HepG2 (cell line): ENCODE data around the gene SHQ1. TPM values are rescaled to one million over a fixed set of nuclear protein-coding genes. Genes with fewer than 3 reads are reported as not detected.

Source experiments
- ATAC-seq: fragments of 200-7000 bp; cut with Tn5 transposase; 3 replicates; pipeline ENCODE4 v1.9.1; 2020; ENCODE audit warnings: mild to moderate bottlenecking, moderate library complexity
- BruUV-seq: library from RNA; stranded (reverse); fragments of 400-500 nt; replicated peaks from 2 replicates; lab custom pipeline; 2021; lab: Mats Ljungman, UMichigan
- CTCF ChIA-PET: fragments of 300-600 bp; formaldehyde crosslinking; extraction: SDS; loops from one replicate; lab custom pipeline; 2021; ENCODE audit warnings: low total read pairs, inconsistent platforms, low intra/inter-chr PET ratio; lab: Yijun Ruan, JAX
- POLR2A ChIA-PET: fragments of 350-600 bp; sonication (Branson Sonifier 250); formaldehyde crosslinking; loops from one replicate; lab custom pipeline; 2020; ENCODE audit warnings: antibody characterized with exemption, inconsistent platforms; lab: Yijun Ruan, JAX
- DNase-seq: peaks from one replicate; pipeline ENCODE4 v3.0.0-alpha.2; 2015; ENCODE audit warnings: low spot score
- FAIRE-seq: peaks from 3 replicates; lab custom pipeline; 2011; peaks lifted over from hg19 to GRCh38; lab: Jason Lieb, UNC
- H2AFZ ChIP-seq: one replicate; pipeline ENCODE4 v1.6.1; 2011; ENCODE audit warnings: low read length, inconsistent platforms
- H3K27ac ChIP-seq: fragments of 300-600 bp; 3 replicates; pipeline ENCODE4 v1.8.0; 2011; ENCODE audit warnings: mixed run types, mild to moderate bottlenecking, mixed read lengths, low read length, inconsistent platforms; ENCODE audit not compliant: insufficient read depth; ENCODE audit errors: extremely low read length
- H3K27me3 ChIP-seq, 2 experiments: fragments of 200-600 bp in 1 of 2; 2 replicates in 1 of 2; 3 replicates in 1 of 2; pipeline versions ENCODE4 v1.6.0 to v1.8.0; 2011; ENCODE audit warnings: low read length in 2 of 2, mild to moderate bottlenecking in 2 of 2, moderate library complexity in 2 of 2, inconsistent platforms in 1 of 2; ENCODE audit not compliant: insufficient read depth in 2 of 2, control insufficient read depth in 1 of 2
- H3K36me3 ChIP-seq, 2 experiments: fragments of 200-600 bp in 1 of 2; replicated peaks in 1 of 2; 2 replicates in 1 of 2; 3 replicates in 1 of 2; pipeline versions ENCODE4 v1.5.1 to v1.8.0; 2011; ENCODE audit warnings: low read length in 2 of 2, inconsistent platforms in 1 of 2; ENCODE audit not compliant: insufficient read depth in 2 of 2, control insufficient read depth in 1 of 2
- H3K4me1 ChIP-seq: 2 replicates; pipeline ENCODE4 v1.5.1; 2012; ENCODE audit warnings: low read length, inconsistent platforms; ENCODE audit not compliant: insufficient read depth
- H3K4me2 ChIP-seq: 2 replicates; pipeline ENCODE4 v1.6.0; 2011; ENCODE audit warnings: low read depth, low read length, inconsistent platforms
- H3K4me3 ChIP-seq, 3 experiments: fragments of 200-600 bp in 1 of 3; sonication (generic), shearing (Covaris generic) in 1 of 3; replicated peaks in 1 of 3; 2 replicates each; pipeline ENCODE4 v1.5.1; 2011 to 2016; ENCODE audit warnings: low read length in 3 of 3, inconsistent platforms in 2 of 3, low read depth in 2 of 3, mild to moderate bottlenecking in 2 of 3, control low read depth in 1 of 3, mixed read lengths in 1 of 3; ENCODE audit not compliant: insufficient read depth in 1 of 3
- H3K79me2 ChIP-seq: one replicate; pipeline ENCODE4 v1.6.1; 2011; ENCODE audit warnings: low read length, inconsistent platforms; ENCODE audit not compliant: insufficient read depth
- H3K9ac ChIP-seq: 2 replicates; pipeline ENCODE4 v1.6.0; 2011; ENCODE audit warnings: mild to moderate bottlenecking, low read depth, low read length, inconsistent platforms; ENCODE audit not compliant: insufficient read depth
- H3K9me3 ChIP-seq: 2 replicates; pipeline ENCODE4 v1.5.1; 2012; ENCODE audit warnings: mild to moderate bottlenecking, low read length
- H4K20me1 ChIP-seq: 2 replicates; pipeline ENCODE4 v1.6.0; 2011; ENCODE audit warnings: inconsistent platforms, mild to moderate bottlenecking, low read length, moderate library complexity; ENCODE audit not compliant: insufficient read depth
- AKAP8 ChIP-seq: sonication (generic); formaldehyde crosslinking; IDR thresholded peaks from 2 replicates; pipeline ENCODE4 v1.5.1; 2020; ENCODE audit warnings: mild to moderate bottlenecking, missing genetic modification reagents
- ISX ChIP-seq: sonication (generic); formaldehyde crosslinking; conservative IDR thresholded peaks from 2 replicates; pipeline ENCODE4 v1.5.0; 2020; ENCODE audit warnings: missing genetic modification reagents
- MTF1 ChIP-seq: sonication (generic); formaldehyde crosslinking; IDR thresholded peaks from 2 replicates; pipeline ENCODE4 v1.5.0; 2020; ENCODE audit warnings: missing genetic modification reagents
- RBM22 ChIP-seq: fragments of 200-400 bp; formaldehyde crosslinking; optimal IDR thresholded peaks from 2 replicates; pipeline ENCODE3; 2017; ENCODE audit warnings: mild to moderate bottlenecking, low read length, moderate library complexity
- RFX1 ChIP-seq: fragments of 450-650 bp; IDR thresholded peaks from 2 replicates; pipeline ENCODE4 v1.6.1; 2017
- WGBS: methylation state at CpG from one replicate; pipeline ENCODE4 v1.1.6; 2017; ENCODE audit warnings: low lambda C conversion rate; 5-methylcytosine and 5-hydroxymethylcytosine counted together
- in situ Hi-C: cut with HindIII; loops from 2 replicates; pipeline ENCODE4 v1.10.0; 2017; ENCODE audit warnings: low pct_unique_long_range_greater_than_20kb; ENCODE audit not compliant: extremely low pct_ligation_motif_present
- intact Hi-C: fragments of 100-400 bp; cut with micrococcal nuclease; formaldehyde crosslinking; loops from one replicate; pipeline ENCODE4 v1.10.0; 2022; ENCODE audit not compliant: unreplicated experiment
- polyA plus RNA-seq, 8 experiments: library from polyadenylated mRNA; depleted of rRNA in 3 of 8; stranded (reverse) in 7 of 8; unstranded in 1 of 8; fragments of >200 nt; fragmentation: Illumina TruSeq in 4 of 8; extraction: Trizol in 4 of 8; gene quantifications; 2 replicates each; pipeline versions ENCODE4 v1.2.1 to v1.2.3, GENCODE V29; 2011 to 2016; ENCODE audit warnings: low read depth in 4 of 8, missing spikeins in 1 of 8, mixed read lengths in 1 of 8; ENCODE audit not compliant: insufficient read depth in 1 of 8
- total RNA-seq, 5 experiments: library from RNA; depleted of rRNA; stranded (reverse); fragments of >200 nt; fragmentation: Illumina TruSeq; extraction: Trizol; gene quantifications; 2 replicates each; pipeline ENCODE4 v1.2.3, GENCODE V29; 2016; ENCODE audit warnings: low read depth in 1 of 5
- TF ChIP-seq, protein P1 (sequence below): sonication (generic); formaldehyde crosslinking; IDR thresholded peaks from 2 replicates; pipeline ENCODE4 v1.8.1; 2023; ENCODE audit warnings: mild to moderate bottlenecking, moderate library complexity, missing genetic modification reagents
- TF ChIP-seq, protein P2 (sequence below): sonication (generic); formaldehyde crosslinking; IDR thresholded peaks from 2 replicates; pipeline ENCODE4 v1.8.1; 2022; ENCODE audit warnings: low read depth, mild to moderate bottlenecking, missing genetic modification reagents
- TF ChIP-seq, protein P3 (sequence below): sonication (generic); formaldehyde crosslinking; IDR thresholded peaks from 2 replicates; pipeline ENCODE4 v1.4.0; 2020; ENCODE audit warnings: mild to moderate bottlenecking, missing genetic modification reagents
- TF ChIP-seq, protein P4 (sequence below): sonication (generic); formaldehyde crosslinking; IDR thresholded peaks from 2 replicates; pipeline ENCODE4 v1.5.1; 2020; ENCODE audit warnings: missing genetic modification reagents, mild to moderate bottlenecking, borderline replicate concordance

Gene SHQ1
- total and polyA plus RNA-seq, 2 of the 13 experiments (the other 11 are each of a cell fraction or from before 2014, with no cell fraction given): 5.5 to 20.3 TPM

DNA sequence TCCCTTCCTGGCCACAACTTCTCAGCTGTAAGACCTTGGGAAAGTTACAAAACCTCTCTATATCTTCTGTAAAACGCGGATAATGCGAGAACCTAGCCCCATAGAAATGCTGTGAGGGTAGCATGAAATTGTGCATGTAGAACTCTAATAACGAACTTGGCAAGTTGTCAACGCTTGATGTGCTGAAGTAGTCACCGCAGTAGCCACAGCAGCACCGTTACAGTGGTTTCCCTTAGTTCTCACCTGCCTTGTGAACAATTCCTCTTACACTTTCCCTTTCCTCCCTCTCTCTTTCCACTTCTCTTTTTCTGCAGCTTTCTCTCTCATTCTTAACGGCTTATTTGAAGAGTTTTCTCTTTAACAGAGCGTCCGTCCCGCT, 447 bp upstream of the SHQ1 start:
- BruUV-seq: no TSS peak
- H3K36me3 ChIP-seq: no peaks in the 10 kb centered on the region
- POLR2A ChIA-PET: no interaction called here
- in situ Hi-C loops (loop anchor here (10.0 kb wide), 1 partner anchor 236 kb away; no protein-coding TSS in a partner anchor), intact Hi-C loops (loop anchor here (1.0 to 5.0 kb wide), 3 partner anchors 39 to 152 kb away; partner anchors contain the start of gene GXYLT2)
- H3K27ac ChIP-seq: no peak overlapping the region
- H3K4me2 ChIP-seq: peak overlapping the region; percentile 96
- peaks cover 45% of the 10 kb centered on the region for H3K4me1 ChIP-seq
- peak overlapping the region; percentile 77 for H2AFZ ChIP-seq
- WGBS: 3% methylated on average over 11 of the region's 11 CpGs
- no peaks in the 10 kb centered on the region for H4K20me1 ChIP-seq
- H3K9ac ChIP-seq: no peak overlapping the region
- CTCF ChIA-PET: no interaction called here
- FAIRE-seq (no peak), ATAC-seq (peak; percentile 7), DNase-seq (no peak)
- no peaks in the 10 kb centered on the region; a peak in 1 of 5 replicates for H3K27me3 ChIP-seq
- H3K4me3 ChIP-seq: peak overlapping the region; percentile 76 to 97 (median 91)
- no peaks in the 10 kb centered on the region for H3K9me3 ChIP-seq
- peaks cover 29% of the 10 kb centered on the region for H3K79me2 ChIP-seq
- TF ChIP-seq, protein P1, sequence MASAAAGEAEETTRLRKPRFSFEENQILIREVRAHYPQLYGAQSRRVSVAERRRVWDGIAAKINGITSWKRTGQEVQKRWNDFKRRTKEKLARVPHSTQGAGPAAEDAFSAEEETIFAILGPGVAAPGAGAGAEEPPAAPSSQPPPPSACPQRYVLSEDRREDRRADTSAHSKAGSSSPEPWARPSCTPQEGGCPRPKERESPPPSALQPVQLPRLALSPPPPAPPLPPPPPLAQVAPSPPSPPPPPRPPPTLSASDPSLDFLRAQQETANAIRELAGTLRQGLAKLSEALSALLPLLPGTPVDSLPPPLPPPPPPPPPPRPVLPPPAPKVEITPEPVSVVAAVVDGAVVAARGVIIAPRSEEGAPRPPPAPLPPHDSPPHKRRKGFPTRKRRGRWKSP: peak; percentile 3; the same call in 1 of the 2 replicates
- TF ChIP-seq, protein P2, sequence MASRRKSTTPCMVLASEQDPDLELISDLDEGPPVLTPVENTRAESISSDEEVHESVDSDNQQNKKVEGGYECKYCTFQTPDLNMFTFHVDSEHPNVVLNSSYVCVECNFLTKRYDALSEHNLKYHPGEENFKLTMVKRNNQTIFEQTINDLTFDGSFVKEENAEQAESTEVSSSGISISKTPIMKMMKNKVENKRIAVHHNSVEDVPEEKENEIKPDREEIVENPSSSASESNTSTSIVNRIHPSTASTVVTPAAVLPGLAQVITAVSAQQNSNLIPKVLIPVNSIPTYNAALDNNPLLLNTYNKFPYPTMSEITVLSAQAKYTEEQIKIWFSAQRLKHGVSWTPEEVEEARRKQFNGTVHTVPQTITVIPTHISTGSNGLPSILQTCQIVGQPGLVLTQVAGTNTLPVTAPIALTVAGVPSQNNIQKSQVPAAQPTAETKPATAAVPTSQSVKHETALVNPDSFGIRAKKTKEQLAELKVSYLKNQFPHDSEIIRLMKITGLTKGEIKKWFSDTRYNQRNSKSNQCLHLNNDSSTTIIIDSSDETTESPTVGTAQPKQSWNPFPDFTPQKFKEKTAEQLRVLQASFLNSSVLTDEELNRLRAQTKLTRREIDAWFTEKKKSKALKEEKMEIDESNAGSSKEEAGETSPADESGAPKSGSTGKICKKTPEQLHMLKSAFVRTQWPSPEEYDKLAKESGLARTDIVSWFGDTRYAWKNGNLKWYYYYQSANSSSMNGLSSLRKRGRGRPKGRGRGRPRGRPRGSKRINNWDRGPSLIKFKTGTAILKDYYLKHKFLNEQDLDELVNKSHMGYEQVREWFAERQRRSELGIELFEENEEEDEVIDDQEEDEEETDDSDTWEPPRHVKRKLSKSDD (CRISPR knock-in tag): no peak

DNA sequence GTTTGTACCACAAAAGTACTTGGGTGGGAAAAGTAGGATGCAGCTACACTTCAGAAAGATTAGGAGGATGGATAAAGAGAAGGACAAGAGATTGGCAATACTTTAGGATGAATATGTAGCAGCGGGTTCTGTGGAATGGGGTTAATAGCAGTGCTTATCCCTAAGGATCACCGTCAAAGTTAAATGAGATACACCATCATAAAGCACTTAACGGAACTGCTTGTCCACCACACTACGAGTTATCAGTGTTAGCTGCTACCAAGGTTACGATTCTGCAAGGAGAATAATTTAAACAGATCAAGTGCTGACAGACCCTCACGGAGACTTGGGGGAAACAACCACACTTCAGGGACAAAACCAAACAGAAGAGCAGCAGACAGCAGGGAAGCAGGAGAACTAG, 963 bp downstream of the SHQ1 start:
- FAIRE-seq (no peak), ATAC-seq (peak; percentile 7), DNase-seq (no peak)
- H3K4me3 ChIP-seq: peak overlapping the region; percentile 76 to 97 (median 91)
- no peaks in the 10 kb centered on the region; a peak in 1 of 5 replicates for H3K27me3 ChIP-seq
- H4K20me1 ChIP-seq: no peaks in the 10 kb centered on the region
- peak overlapping the region; percentile 77 for H3K9ac ChIP-seq
- no peaks in the 10 kb centered on the region for H3K9me3 ChIP-seq
- BruUV-seq: no TSS peak
- H2AFZ ChIP-seq: peak overlapping the region; percentile 96
- peak overlapping the region; percentile 96 for H3K4me2 ChIP-seq
- H3K4me1 ChIP-seq: peaks cover 45% of the 10 kb centered on the region
- peaks cover 29% of the 10 kb centered on the region for H3K79me2 ChIP-seq
- intact Hi-C loops: loop anchor here (5.0 kb wide), 1 partner anchor 40 kb away; the partner anchor contains the start of gene GXYLT2
- ChIA-PET CTCF (no interaction called here), POLR2A (interaction anchor here (1.0 kb wide), 1 partner anchor 696 kb away, joined by 3 read pairs; no protein-coding TSS in a partner anchor)
- in situ Hi-C loops: loop anchor here (10.0 kb wide), 1 partner anchor 238 kb away; no protein-coding TSS in a partner anchor
- peak overlapping the region; percentile 57 for H3K27ac ChIP-seq
- no peaks in the 10 kb centered on the region for H3K36me3 ChIP-seq
- 12% methylated on average over 6 of the region's 6 CpGs for WGBS
- TF ChIP-seq MTF1 (CRISPR knock-in tag) (no peak), AKAP8 (no peak), RFX1 (no peak), ISX (CRISPR knock-in tag) (no peak), RBM22 (no peak)
- TF ChIP-seq, protein P3, sequence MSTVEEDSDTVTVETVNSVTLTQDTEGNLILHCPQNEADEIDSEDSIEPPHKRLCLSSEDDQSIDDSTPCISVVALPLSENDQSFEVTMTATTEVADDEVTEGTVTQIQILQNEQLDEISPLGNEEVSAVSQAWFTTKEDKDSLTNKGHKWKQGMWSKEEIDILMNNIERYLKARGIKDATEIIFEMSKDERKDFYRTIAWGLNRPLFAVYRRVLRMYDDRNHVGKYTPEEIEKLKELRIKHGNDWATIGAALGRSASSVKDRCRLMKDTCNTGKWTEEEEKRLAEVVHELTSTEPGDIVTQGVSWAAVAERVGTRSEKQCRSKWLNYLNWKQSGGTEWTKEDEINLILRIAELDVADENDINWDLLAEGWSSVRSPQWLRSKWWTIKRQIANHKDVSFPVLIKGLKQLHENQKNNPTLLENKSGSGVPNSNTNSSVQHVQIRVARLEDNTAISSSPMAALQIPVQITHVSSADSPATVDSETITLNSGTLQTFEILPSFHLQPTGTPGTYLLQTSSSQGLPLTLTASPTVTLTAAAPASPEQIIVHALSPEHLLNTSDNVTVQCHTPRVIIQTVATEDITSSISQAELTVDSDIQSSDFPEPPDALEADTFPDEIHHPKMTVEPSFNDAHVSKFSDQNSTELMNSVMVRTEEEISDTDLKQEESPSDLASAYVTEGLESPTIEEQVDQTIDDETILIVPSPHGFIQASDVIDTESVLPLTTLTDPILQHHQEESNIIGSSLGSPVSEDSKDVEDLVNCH (CRISPR knock-in tag): no peak
- TF ChIP-seq, protein P4, sequence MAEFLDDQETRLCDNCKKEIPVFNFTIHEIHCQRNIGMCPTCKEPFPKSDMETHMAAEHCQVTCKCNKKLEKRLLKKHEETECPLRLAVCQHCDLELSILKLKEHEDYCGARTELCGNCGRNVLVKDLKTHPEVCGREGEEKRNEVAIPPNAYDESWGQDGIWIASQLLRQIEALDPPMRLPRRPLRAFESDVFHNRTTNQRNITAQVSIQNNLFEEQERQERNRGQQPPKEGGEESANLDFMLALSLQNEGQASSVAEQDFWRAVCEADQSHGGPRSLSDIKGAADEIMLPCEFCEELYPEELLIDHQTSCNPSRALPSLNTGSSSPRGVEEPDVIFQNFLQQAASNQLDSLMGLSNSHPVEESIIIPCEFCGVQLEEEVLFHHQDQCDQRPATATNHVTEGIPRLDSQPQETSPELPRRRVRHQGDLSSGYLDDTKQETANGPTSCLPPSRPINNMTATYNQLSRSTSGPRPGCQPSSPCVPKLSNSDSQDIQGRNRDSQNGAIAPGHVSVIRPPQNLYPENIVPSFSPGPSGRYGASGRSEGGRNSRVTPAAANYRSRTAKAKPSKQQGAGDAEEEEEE (CRISPR knock-in tag): no peak
